HG03354 (cell line): ENCODE measurements around the gene LRRC49.
A peak's percentile ranks its signal among the peaks of the same experiment; 100 is the strongest.
"Not testable (repeated sequence)": the region's sequence is repeated elsewhere in the genome, so short reads cannot be mapped to it uniquely, and the experiment has no call there.

Source experiments
- ATAC-seq: cut with Tn5 transposase; IDR thresholded peaks from one replicate; pipeline ENCODE4 v1.9.1; 2021; ENCODE audit warnings: mild to moderate bottlenecking; ENCODE audit not compliant: unreplicated experiment, poor library complexity, severe bottlenecking

Gene LRRC49

GRCh38 chr15:70866982-70867641, 25.5 kb upstream of the LRRC49 start:
- no peak for ATAC-seq

GRCh38 chr15:70867911-70868467, 24.6 kb upstream of the LRRC49 start:
- ATAC-seq: no peak

- no peak for ATAC-seq
Measured at GRCh38 chr15:70869346-70869745, 23.3 kb upstream of the LRRC49 start.

- no peak for ATAC-seq
Measured at GRCh38 chr15:70870051-70870450, 22.6 kb upstream of the LRRC49 start.

- not testable (repeated sequence) for ATAC-seq
Measured at GRCh38 chr15:70871490-70871889, 21.1 kb upstream of the LRRC49 start.

- no peak for ATAC-seq
Measured at GRCh38 chr15:70873232-70874054, 19.2 kb upstream of the LRRC49 start.

- ATAC-seq: no peak
Measured at GRCh38 chr15:70875001-70875782, 17.4 kb upstream of the LRRC49 start.

- ATAC-seq: no peak
Measured at GRCh38 chr15:70876011-70876410, 16.6 kb upstream of the LRRC49 start.

GRCh38 chr15:70876683-70877082, 15.9 kb upstream of the LRRC49 start:
- ATAC-seq: no peak

GRCh38 chr15:70879401-70879800, 13.2 kb upstream of the LRRC49 start:
- ATAC-seq: no peak

GRCh38 chr15:70880781-70881180, 11.8 kb upstream of the LRRC49 start:
- ATAC-seq: no peak

GRCh38 chr15:70882361-70882760, 10.3 kb upstream of the LRRC49 start:
- ATAC-seq: no peak

- peak; percentile 46 for ATAC-seq
Measured at GRCh38 chr15:70892912-70893560, 410 bp downstream of the LRRC49 start.

GRCh38 chr15:70902107-70902506, 9.5 kb downstream of the LRRC49 start:
- no peak for ATAC-seq

- no peak for ATAC-seq
Measured at GRCh38 chr15:70906842-70907241, 14.2 kb downstream of the LRRC49 start.

- ATAC-seq: no peak
Measured at GRCh38 chr15:70907784-70908471, 15.3 kb downstream of the LRRC49 start.

GRCh38 chr15:70910958-70911357, 18.3 kb downstream of the LRRC49 start:
- ATAC-seq: no peak

- no peak for ATAC-seq
Measured at GRCh38 chr15:70912187-70912586, 19.6 kb downstream of the LRRC49 start.

GRCh38 chr15:70916531-70916930, 23.9 kb downstream of the LRRC49 start:
- ATAC-seq: no peak
